HG03064 (cell line): ENCODE results near the gene STARD7.
"Not testable (repeated sequence)": the region's sequence is repeated elsewhere in the genome, so short reads cannot be mapped to it uniquely, and the experiment has no call there.

Source experiments
- ATAC-seq: cut with Tn5 transposase; IDR thresholded peaks from one replicate; pipeline ENCODE4 v1.9.1; 2021; ENCODE audit warnings: low read depth; ENCODE audit not compliant: unreplicated experiment

Gene STARD7

GRCh38 chr2:96167407-96168013 lies 41.1 kb downstream of the STARD7 start:
- ATAC-seq: no peak

GRCh38 chr2:96164459-96165184 lies 44.0 kb downstream of the STARD7 start:
- ATAC-seq: peak; percentile 49

- ATAC-seq: peak; percentile 47
Observed at GRCh38 chr2:96163768-96164429, 44.7 kb downstream of the STARD7 start.

GRCh38 chr2:96163415-96163767 lies 45.2 kb downstream of the STARD7 start:
- ATAC-seq: peak; percentile 1

- ATAC-seq: no peak
Observed at GRCh38 chr2:96161898-96162297, 46.7 kb downstream of the STARD7 start.

- not testable (repeated sequence) for ATAC-seq
Observed at GRCh38 chr2:96160366-96160765, 48.3 kb downstream of the STARD7 start.

- no peak for ATAC-seq
Observed at GRCh38 chr2:96159084-96159830, 49.4 kb downstream of the STARD7 start.

- no peak for ATAC-seq
Observed at GRCh38 chr2:96158554-96158940, 50.1 kb downstream of the STARD7 start.

GRCh38 chr2:96157649-96158553 lies 50.7 kb downstream of the STARD7 start:
- ATAC-seq: peak; percentile 55

GRCh38 chr2:96156926-96157648 lies 51.5 kb downstream of the STARD7 start:
- ATAC-seq: peak; percentile 35

GRCh38 chr2:96156011-96156820 lies 52.4 kb downstream of the STARD7 start:
- ATAC-seq: no peak

- no peak for ATAC-seq
Observed at GRCh38 chr2:96154506-96155380, 53.9 kb downstream of the STARD7 start.

- no peak for ATAC-seq
Observed at GRCh38 chr2:96153991-96154431, 54.6 kb downstream of the STARD7 start.

GRCh38 chr2:96153291-96153713 lies 55.3 kb downstream of the STARD7 start:
- no peak for ATAC-seq

- ATAC-seq: no peak
Observed at GRCh38 chr2:96152304-96153161, 56.1 kb downstream of the STARD7 start.

GRCh38 chr2:96151595-96152303 lies 56.9 kb downstream of the STARD7 start:
- ATAC-seq: no peak
